HepG2 (cell line): Measurements from ENCODE around the gene LST1. TPM values are rescaled to one million over a fixed set of nuclear protein-coding genes. Genes with fewer than 3 reads are reported as not detected.

ENCODE experiments used
- AFF4 ChIP-seq: sonication (generic); formaldehyde crosslinking; IDR thresholded peaks from 2 replicates; pipeline ENCODE4 v1.4.0; 2020; ENCODE audit warnings: missing genetic modification reagents
- ELF3 ChIP-seq: IDR thresholded peaks from 2 replicates; pipeline ENCODE4 v1.6.1; 2016; ENCODE audit warnings: missing genetic modification reagents, missing compliant biosample characterization
- HBP1 ChIP-seq: IDR thresholded peaks from 2 replicates; pipeline ENCODE4 v1.6.1; 2016; ENCODE audit warnings: low read depth, control low read depth
- HINFP ChIP-seq: sonication (generic); formaldehyde crosslinking; IDR thresholded peaks from 2 replicates; pipeline ENCODE4 v1.4.0; 2020; ENCODE audit warnings: low read depth, mild to moderate bottlenecking, missing genetic modification reagents
- IRF2 ChIP-seq: IDR thresholded peaks from 2 replicates; pipeline ENCODE4 v1.6.1; 2018; ENCODE audit warnings: missing genetic modification reagents, missing compliant biosample characterization
- JARID2 ChIP-seq: sonication (generic); formaldehyde crosslinking; IDR thresholded peaks from 2 replicates; pipeline ENCODE4 v1.8.1; 2023; ENCODE audit warnings: missing genetic modification reagents, inconsistent platforms; ENCODE audit not compliant: insufficient replicate concordance
- KLF11 ChIP-seq: IDR thresholded peaks from 2 replicates; pipeline ENCODE4 v1.6.1; 2016; ENCODE audit warnings: missing compliant biosample characterization
- MEF2D ChIP-seq: sonication (generic); formaldehyde crosslinking; IDR thresholded peaks from 2 replicates; pipeline ENCODE4 v1.5.1; 2020; ENCODE audit warnings: mild to moderate bottlenecking, missing genetic modification reagents
- MTERF4 ChIP-seq: sonication (generic); formaldehyde crosslinking; IDR thresholded peaks from 2 replicates; pipeline ENCODE4 v1.8.0; 2023; ENCODE audit warnings: mild to moderate bottlenecking, missing genetic modification reagents
- NCOR1 ChIP-seq: fragments of 200-600 bp; sonication (generic); IDR thresholded peaks from 2 replicates; pipeline ENCODE4 v1.7.0; 2017; ENCODE audit warnings: antibody characterized with exemption, low read length, borderline replicate concordance
- PLRG1 ChIP-seq: fragments of 450-650 bp; conservative IDR thresholded peaks from 2 replicates; pipeline ENCODE4 v1.6.1; 2016
- SIX4 ChIP-seq: sonication (generic); formaldehyde crosslinking; IDR thresholded peaks from 2 replicates; pipeline ENCODE4 v1.4.0; 2020; ENCODE audit warnings: missing genetic modification reagents
- SMAD9 ChIP-seq: sonication (generic); formaldehyde crosslinking; IDR thresholded peaks from 2 replicates; pipeline ENCODE4 v1.5.1; 2020; ENCODE audit warnings: mild to moderate bottlenecking, missing genetic modification reagents
- ZNF367 ChIP-seq: sonication (generic); formaldehyde crosslinking; IDR thresholded peaks from 2 replicates; pipeline ENCODE4 v1.4.0; 2020; ENCODE audit warnings: missing genetic modification reagents, borderline replicate concordance
- ZNF496 ChIP-seq: sonication (generic); formaldehyde crosslinking; IDR thresholded peaks from 2 replicates; pipeline ENCODE4 v1.8.1; 2023; ENCODE audit warnings: mild to moderate bottlenecking, moderate library complexity, missing genetic modification reagents; ENCODE audit not compliant: insufficient replicate concordance
- ZNF569 ChIP-seq: sonication (generic); formaldehyde crosslinking; IDR thresholded peaks from 2 replicates; pipeline ENCODE4 v1.5.0; 2020; ENCODE audit warnings: mild to moderate bottlenecking, missing genetic modification reagents, moderate library complexity, borderline replicate concordance
- ZNF691 ChIP-seq: sonication (generic); formaldehyde crosslinking; IDR thresholded peaks from 2 replicates; pipeline ENCODE4 v1.4.0; 2020; ENCODE audit warnings: missing genetic modification reagents, low read depth, mild to moderate bottlenecking, borderline replicate concordance
- ZNF720 ChIP-seq: sonication (generic); formaldehyde crosslinking; IDR thresholded peaks from 2 replicates; pipeline ENCODE4 v1.4.0; 2020; ENCODE audit warnings: missing genetic modification reagents
- ZSCAN21 ChIP-seq: sonication (generic); formaldehyde crosslinking; IDR thresholded peaks from 2 replicates; pipeline ENCODE4 v1.8.0; 2022; ENCODE audit warnings: mild to moderate bottlenecking, missing genetic modification reagents, moderate library complexity, borderline replicate concordance
- polyA plus RNA-seq, 8 experiments: library from polyadenylated mRNA; depleted of rRNA in 3 of 8; stranded (reverse) in 7 of 8; unstranded in 1 of 8; fragments of >200 nt; fragmentation: Illumina TruSeq in 4 of 8; extraction: Trizol in 4 of 8; gene quantifications; 2 replicates each; pipeline versions ENCODE4 v1.2.1 to v1.2.3, GENCODE V29; 2011 to 2016; ENCODE audit warnings: low read depth in 4 of 8, missing spikeins in 1 of 8, mixed read lengths in 1 of 8; ENCODE audit not compliant: insufficient read depth in 1 of 8
- total RNA-seq, 5 experiments: library from RNA; depleted of rRNA; stranded (reverse); fragments of >200 nt; fragmentation: Illumina TruSeq; extraction: Trizol; gene quantifications; 2 replicates each; pipeline ENCODE4 v1.2.3, GENCODE V29; 2016; ENCODE audit warnings: low read depth in 1 of 5

The LST1 gene
- total and polyA plus RNA-seq, 2 of the 13 experiments (the other 11 are each of a cell fraction or from before 2014, with no cell fraction given), result not detected

GRCh38 chr6:31546339-31546957, 39.6 kb upstream of the LST1 start, which contains the start of gene ATP6V1G2 (continued):
- TF ChIP-seq SIX4 (0 out of 2 replicates have a peak, but pooled peaks have one; percentile 11), ZNF367 (CRISPR knock-in tag) (no peak), HBP1 (CRISPR knock-in tag) (0 out of 2 replicates have a peak, but pooled peaks have one; percentile 38), HINFP (CRISPR knock-in tag) (no peak), ZNF496 (no peak), JARID2 (CRISPR knock-in tag) (peak; percentile 89), ELF3 (CRISPR knock-in tag) (peak; percentile 49; the same call in 1 of the 2 replicates), PLRG1 (no peak), IRF2 (CRISPR knock-in tag) (peak; percentile 76; the same call in 1 of the 2 replicates), MTERF4 (no peak; the same call in 1 of the 2 replicates), NCOR1 (no peak), KLF11 (no peak), ZNF720 (CRISPR knock-in tag) (no peak), ZSCAN21 (CRISPR knock-in tag) (no peak), ZNF691 (0 out of 2 replicates have a peak, but pooled peaks have one; percentile 32), AFF4 (no peak), ZNF569 (CRISPR knock-in tag) (no peak), SMAD9 (no peak), MEF2D (no peak)
